ENCODE results near the gene SLX4IP.
A peak's percentile ranks its signal among the peaks of the same experiment; 100 is the strongest.

SLX4IP gene

DNA sequence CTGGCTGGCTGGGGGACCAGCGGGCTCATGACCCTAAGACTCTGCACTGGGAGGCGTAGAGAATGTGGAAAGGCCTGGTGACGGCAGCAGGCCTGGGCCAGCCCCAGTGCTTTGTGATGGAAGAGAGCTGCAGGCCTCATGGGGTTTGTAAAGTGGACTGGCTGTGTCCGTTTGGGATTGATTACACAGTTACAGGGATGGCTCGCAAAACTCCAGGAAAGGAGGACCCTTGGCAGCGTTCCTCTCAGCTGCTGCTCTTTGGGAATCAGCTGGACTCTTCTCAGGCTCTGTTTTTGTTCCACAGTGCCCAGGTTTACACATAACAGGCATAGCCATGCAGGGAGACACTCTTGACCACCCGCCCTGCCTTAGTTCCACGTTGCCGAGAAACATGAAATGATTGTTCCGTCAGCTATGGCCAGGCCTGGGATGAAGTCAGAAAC is 89.0 kb downstream of the SLX4IP start:
- DNase-seq: peak; percentile 27

DNA sequence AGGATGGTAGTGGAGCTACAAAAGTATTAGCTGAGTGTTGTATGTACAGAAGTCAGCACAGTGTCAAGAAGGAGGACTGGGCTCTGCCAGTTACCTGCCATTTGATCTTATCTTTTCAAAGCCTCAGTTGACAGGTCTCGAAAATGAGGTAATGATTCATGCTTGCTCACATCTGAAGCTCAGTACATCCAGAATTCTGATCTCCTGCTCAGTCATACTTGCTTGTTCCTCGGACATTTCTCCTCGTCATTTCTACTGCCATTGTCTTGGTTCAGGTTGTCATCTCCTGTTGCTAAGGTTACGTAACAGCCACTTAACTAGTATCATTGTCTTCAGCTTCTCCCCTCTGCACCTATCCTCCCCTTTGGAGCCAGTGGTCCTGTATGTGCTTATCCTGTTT is 89.5 kb downstream of the SLX4IP start:
- DNase-seq: no peak

DNA sequence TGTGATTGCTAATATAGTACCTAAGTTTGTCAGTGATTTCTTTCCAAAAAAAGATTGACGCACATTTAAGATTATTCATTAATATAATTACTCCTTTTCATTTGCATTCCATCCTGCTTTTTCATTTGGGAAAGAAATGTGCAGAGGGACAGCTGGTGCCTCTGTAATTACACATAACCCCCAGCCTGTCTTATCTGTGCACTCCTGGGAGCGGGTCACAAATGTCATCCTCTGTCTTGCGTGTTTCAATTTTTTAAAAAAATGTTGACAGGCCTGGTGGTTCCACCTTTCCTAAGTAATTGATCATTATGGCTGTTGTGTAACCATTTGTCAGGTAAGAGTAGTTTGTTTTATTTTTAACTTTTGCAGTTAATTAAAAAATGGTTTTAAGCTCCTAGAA is 92.7 kb downstream of the SLX4IP start:
- no peak for DNase-seq

DNA sequence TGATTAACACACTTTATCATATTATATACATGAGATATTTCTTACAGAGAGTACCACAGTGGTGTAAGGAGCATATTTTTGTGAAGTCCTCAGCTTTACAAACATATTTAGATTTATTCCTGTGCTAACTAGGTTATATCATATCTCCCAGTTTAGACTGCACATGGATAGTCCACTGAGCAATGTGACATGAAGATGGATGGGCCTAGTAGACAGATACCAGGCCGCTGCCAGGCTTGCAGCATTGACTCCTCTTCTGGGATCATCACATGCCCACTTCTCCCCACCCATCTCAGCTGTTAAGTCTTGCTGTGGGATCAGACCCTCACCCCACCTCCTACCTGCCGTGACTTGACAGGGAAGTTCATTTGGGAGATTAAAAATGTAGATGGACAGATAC is 95.8 kb downstream of the SLX4IP start:
- no peak for DNase-seq

DNA sequence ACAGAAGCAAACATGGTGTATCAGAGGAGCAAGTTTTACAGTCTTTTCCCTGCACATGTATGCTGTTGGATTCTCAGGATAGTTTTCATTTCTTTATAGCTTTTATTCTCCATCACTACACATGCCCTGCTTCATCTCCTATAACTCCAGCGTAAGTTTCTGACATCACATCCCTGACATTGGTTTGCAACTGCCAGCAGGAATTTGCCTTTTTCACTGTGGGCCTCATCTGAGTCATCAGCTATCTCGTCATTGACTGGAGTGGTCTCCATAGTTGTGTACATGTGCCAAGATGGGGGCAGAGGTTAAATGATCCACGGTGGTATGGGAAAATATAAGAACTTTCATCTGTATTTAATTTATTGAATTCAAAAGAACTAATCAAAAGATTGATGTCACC is 96.7 kb downstream of the SLX4IP start:
- no peak for DNase-seq

DNA sequence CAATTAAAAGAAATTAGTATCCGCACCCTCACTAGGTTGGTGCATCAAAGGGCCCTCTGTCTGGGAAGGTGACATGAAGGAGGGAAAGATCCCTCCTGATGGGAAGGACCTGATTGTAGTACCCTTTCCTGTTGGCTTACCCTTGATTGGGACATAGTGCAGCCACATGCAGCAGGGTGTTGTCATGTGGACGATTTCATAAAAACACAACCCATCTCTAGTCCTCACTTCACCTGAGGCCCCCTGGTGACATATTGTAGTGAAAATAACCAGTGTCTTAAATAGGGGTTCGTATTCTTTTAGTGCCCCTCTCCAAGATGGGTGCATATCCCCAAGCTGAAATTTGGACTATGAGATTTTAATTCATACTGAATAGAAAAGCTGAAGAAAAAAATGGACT is 97.3 kb downstream of the SLX4IP start:
- no peak for DNase-seq

DNA sequence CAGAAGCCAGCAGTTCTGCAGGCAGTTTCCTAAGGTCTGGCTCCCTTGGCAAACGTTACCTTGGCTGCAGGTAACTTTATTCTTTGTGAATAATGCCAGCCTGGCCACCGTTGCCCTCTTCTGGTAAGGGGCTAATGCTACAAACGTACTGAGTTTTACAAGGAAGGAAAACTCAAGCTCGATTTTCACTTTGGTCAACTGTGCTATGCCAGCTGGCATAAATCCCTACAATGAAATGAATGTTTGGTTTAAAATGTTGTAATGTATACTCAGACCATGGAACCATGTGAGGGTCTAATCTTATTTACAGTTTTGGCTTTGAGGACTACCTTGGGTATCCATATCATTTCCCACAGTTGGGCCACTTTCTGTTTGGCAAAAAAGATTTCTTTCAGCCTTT is 101.4 kb downstream of the SLX4IP start:
- no peak for DNase-seq

DNA sequence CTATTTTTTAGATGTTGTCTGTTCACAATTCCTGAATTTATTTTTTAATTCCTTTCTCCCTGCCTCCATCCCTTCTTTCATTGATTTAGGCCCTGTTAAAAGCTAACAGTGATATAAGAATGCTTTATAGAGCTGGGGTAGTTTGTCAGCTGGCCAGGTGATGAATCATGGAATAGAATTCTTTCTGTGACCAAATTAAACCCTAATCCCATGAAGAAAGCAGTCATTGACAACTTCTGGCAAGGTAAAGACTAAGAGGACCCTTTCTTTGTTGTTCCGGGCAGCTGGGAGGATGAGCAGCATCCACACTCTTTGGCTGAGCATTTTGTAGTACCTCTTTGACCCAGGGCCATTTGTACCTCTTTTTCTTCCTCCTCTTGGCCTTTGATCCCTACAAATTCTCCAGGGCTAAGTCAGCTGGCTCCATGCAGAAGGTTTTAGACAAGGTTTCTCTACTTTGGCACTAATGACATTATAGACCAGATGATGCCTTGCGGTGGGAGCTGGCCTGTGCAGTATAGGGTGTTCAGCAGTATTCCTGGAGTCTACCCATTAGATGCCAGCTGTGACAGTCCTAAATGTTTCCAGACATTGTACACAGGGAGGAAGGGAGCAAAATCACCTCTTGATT is 102.9 kb downstream of the SLX4IP start:
- DNase-seq: no peak

DNA sequence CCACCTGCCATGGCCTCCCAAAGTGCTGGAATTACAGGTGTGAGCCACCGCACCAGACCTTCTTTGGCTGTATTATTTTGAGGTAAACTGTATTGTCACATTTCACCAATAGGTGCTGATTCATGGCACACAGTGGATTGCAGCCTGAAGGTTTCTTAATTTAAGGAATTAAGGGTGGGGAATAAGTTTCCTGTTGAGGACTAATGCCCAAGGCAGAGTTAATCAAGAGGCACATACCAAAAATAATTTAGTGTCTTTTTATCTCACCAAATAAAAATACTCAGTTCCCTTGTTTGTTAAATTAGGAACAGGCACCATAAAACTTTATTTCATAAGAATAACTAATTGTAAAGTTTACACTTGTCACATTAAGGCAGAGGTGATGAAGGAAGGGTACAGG is 103.7 kb downstream of the SLX4IP start:
- DNase-seq: no peak

DNA sequence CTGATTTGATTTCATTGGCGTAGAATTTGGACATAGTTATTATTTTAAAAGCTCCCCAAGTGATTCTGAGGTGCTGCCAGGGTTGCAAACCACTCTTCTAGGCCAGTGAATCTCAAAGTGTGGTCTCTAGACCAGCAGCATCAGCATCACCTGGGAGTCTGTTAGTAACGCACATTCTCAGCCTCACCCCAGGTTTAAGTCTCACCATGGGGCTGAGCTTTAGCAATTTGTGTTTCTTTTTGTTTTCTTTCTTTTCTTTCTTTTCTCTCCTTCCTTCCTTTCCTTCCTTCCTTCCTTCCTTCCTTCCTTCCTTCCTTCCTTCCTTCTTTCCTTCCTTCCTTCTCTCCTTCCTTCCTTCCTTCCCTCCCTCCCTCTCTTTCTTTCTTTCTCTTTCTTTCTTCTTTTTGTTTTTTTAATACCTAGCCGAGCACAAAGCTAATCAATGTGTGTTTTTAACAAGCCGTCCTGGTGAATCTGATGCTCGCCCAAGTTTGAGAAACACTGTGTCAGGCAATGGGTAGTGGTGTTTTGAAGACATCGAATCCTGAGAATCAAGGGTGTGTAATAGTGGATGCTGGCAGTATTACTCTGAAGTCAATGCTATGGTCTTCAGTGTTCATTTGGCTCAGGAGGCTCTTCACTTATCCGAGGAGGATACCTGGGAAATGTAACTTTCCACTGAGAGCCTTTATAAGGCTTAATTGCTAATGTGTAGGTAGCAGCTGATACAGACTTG is 104.9 kb downstream of the SLX4IP start:
- no peak for DNase-seq

DNA sequence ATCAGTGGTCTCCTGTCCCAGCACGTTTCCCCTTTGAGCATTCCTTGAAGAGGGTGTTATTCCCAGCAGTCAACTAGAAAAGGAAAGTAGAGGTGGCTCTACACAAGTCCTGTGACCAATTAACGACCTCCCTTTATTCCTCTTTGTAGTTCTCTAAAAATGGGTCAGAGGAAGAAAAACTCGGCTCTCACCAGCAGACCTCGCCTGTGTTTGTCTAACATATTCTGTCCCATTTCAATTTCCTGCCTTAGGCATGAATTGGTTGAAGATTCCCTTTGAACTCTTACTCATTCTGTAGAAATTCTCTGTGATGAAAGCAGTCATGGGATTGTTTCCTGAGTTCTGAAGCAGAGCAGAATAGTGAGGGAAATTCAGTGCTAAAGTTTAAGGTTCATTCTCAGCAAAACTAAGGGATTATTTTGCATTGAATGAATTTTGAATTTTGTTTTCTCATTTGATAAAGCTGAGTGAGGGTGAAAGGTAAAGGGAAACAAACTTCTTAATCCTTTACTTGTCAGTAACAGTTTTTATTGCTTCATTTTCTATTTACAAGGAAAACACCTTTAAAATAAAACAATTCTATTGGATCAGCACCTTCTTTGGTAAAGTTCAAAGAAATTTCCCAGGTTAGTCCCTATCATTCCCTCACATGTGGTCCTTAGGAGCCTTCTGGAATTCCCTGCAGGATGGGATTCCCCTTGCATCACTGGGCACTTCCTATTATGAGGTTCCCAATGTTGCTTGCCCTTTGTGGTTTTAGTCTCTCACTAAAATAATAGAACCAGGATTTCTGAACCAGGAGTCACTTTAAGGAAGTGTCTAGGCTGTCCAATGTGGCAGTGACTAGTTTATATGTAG is 105.8 kb downstream of the SLX4IP start:
- DNase-seq: no peak

DNA sequence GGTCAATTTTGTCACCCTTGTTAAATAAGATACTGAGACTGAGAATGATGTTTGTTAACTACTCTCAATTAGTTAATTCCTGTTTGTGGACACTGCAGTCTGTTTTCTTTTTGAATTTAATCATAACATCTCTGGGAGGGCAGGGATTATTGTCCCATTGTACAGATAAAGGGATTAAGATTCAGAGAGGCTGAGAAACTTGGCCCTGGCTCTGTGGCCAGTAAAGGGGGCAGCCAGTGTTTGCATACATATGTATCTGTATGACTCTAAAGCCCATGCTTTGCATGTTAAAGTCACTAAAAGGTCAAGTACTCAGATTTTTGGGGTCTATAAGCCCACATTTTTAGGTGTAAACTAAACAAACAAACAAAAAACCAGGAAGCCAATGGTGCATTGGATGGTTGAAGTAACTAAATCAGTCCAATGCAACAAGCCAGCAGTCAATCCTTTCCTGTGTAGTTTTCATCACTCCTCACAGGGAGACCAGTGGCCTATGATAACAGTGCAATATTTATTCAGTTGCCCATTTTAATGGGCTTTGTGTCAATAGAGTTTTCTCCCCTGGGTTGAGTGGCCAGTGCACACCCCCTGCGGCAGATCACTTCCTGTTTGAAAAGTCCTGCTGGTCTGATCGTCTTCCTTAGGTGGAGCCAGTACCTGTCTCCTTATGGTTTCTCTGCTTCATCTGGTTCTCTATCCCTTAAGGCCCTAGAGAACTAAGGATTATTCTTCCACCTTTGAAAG is 106.7 kb downstream of the SLX4IP start:
- no peak for DNase-seq

DNA sequence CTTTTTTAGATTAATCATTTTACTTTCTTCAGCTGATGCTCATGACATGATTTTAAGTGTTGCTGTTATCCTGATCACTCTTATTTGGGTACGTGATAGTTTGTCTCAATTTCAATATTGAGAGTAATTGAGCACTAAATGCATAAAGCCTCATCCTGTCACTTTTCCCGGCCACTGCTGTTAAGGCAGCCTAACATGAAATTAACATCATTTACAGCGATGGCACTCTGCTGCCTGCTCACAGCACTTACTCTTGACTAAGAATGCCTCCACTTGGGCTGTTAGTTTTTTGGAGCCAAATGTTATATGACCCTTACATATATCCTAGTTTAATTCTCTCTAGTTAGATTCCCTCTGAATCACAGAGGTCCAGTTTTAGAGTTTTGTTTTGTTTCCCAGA is 107.3 kb downstream of the SLX4IP start:
- DNase-seq: no peak

DNA sequence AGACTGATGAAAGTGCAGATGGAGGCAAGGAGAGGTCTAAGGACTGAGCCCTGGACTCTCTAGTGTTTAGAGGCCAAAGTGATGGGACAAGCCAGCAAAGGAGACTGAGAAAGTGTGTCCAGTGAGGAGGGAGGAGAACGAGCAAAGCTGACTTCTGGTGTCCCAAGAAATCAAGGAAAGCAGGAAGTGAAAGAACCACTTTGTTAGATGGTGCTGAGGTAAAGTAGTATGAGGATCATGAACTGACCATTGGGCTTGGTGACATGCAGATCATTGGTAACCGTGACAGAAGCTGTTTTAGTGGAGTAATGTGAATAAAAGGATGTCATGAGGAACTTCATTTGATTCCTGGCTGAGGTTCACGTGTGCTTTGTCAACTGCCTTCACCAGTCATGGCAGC is 108.4 kb downstream of the SLX4IP start:
- no peak for DNase-seq

DNA sequence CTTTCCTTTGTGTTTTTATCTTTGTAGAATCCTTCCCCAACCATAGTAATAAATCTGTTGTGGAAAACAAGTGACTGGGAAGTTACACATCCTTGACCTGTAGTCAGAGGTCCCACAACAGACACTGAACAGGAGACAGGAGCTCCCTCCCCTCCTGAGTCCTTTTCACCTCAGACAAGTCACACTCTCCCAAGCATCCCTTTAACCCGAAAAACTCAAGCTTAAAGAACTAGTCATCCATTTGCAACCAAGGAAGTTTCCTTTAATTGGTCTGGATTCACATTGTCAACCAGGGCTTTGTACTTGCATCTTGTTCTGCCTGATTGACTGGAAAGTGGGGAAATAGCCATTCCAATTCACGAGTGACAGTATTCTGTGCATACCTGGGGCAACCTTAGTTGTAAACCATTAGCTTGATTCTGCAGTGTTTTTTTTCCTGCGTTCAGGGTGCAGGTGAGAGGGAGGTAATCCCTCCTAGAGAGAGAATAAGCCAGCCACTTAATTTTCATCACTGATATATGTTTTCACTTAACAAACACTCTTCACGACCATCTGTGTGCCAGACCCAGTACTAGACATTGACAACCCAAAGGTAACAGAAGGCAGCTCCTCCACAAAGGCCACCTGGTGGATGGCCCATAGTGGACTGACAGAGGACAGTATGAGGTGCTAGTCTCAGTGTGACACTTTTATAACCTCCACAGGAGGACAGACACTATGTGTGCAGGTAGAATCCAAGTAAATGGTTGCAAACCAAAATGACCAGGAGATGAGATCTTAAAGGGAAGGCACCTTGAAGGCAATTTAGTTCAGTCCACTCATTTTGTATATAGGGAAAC is 112.4 kb downstream of the SLX4IP start:
- no peak for DNase-seq

DNA sequence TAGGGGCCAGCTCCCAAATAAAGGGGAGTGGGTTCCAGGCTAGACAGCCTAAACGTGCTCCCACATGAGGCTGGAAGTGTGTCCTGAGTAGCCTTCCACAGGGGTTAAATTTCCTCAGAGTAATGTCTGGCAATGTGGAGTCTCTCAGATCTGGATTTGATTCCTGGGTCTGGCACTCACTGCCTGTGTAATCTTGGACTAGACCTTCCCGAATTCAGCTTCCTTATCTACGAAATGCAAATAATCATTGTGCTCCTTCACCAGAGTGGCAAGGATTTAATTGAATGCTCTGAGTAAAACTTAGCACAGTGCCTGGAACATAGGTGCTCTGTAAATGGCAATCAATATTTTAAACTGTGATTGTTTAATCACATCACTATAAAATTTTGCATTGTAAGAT is 114.4 kb downstream of the SLX4IP start:
- no peak for DNase-seq

DNA sequence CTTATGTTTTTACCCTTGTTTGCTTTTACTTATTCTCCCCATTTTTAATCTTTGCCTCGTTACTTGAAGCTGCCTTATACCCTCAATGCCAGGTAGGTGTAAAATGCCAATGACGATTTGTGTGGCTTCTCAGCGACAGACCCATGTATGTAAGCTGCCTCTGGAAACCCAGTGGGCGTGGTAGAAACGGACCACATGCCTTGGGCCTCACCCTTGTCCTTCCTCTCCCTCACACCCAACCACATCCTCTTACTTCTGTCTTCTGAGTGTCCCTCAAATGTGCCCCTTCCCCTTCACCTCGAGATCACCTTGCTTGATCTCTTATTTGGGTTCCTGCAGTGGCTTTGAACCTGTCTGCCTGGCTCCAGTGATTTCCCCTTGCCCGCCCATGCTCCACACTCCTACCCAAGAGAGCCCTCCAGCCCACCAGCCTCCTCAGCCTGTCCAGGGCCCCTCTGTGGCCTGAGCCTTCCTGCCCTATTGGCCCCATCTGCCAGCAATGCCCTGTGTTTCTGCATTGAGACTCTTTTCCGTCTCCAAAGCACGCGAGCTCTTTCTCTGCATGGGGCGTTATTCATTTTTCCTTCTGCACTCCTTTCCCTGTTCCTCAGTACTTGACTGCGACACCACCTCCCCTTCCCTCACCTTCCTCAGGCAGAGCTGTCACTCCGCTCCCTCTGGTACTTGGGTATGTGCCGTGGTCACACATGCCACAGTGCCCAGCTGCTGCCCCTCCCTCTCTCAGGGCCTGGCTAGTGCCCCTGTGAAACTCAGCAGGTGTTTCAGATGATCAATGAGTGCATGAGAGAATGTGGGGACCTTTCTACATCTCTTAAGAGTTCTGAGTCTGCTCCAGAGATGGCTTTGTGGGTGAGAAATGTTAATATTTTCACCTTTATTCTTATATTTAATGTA is 115.4 kb downstream of the SLX4IP start:
- DNase-seq: no peak

DNA sequence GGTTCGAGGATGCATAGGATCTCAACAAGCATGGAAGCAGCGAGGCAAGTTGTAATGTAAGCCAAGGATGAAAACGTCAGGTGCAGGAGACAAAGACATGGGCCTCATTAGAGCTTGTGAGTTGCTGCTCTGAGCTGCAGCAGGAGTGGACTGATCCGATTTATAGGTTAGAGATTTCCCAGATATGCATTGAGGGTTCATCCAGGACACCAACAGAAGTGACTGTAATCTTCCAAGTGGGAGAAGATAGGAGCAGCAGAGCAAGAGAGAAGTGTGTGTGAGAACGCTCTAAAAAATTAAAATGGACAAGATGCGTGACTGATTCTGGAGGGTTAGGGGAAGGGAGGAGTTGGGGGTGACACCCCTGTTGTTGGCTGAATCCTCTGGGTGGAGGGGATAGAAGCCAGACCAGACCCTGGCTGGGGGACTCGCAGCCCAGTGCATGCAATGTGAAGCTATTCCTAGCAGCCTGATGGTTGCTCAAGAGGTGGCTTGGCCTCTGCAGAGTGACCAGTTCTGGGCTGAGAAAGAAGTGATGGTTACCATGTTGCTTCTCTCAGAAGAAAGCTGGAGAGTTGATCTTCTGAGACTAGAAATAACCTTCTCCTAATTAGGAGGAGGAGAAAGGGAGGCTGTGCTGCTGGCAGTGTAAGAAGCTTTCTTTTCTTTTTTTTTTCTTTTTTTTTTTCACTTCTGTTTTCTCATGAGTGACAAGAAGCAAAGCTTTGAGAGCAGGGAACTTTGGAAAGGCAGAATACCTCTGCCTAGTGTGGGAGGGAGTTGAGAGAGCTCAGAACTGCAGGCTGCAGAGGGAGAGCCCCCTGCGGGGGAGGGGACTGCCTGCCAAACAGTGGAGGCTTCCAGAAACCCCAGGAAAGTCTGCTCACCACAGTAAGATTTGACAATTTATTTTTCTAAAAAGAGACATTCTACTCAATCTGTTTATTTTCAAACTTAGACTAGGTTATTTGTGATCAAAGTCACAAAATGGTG is 116.9 kb downstream of the SLX4IP start:
- DNase-seq: no peak

DNA sequence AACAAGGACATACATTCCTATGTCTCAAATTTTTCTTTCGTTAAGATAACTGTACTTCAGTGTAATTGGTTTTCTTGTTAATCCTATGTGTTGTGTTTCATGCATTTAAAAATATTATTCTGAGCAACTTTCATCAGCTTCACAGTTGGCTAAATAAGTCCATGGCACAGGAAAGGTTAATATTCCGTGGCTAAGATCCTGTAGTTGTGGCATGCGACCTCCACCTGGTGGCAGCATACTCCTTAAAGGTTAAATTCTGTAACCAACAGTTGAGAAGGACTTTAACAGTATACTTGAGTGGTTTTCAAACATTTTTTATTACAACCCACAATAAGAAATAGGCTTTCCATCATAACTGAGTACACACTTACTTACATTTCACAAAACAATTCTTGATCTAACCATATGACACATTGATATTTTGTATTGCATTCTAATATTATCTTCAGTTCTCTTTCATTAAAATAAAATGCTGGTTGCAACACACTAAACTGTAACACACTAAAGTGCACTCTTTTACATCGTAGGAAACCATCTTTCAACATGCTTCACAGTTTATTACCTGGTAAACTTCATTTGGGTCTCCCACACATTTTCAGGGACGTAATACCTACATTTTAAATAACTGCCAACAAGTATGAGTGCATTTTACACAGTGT is 118.3 kb downstream of the SLX4IP start:
- peak; percentile 35 for DNase-seq
